ENCODE data around the gene IL34.
"Not testable (repeated sequence)": the region's sequence is repeated elsewhere in the genome, so short reads cannot be mapped to it uniquely, and the experiment has no call there.

IL34 gene

GRCh38 chr16:70611785-70612303 lies 34.5 kb upstream of the IL34 start:
- no peak for DNase-seq (ENCODE audit: low read depth, low spot score)
- in situ Hi-C loops (cut with HindIII; ENCODE audit: low sequenced_read_pairs) = no loop called here
- H3K4me3 ChIP-seq (ENCODE audit: low read depth, low read length) = no peak overlapping the region
- no peak for TF ChIP-seq CTCF (IDR thresholded peaks at IDR 0.05; ENCODE audit: low read depth, low read length)

GRCh38 chr16:70612931-70613330 lies 33.4 kb upstream of the IL34 start:
- DNase-seq (ENCODE audit: low read depth, low spot score) = no peak
- TF ChIP-seq CTCF (IDR thresholded peaks at IDR 0.05; ENCODE audit: low read depth, low read length) = no peak
- H3K4me3 ChIP-seq (ENCODE audit: low read depth, low read length) = no peak overlapping the region
- in situ Hi-C loops (cut with HindIII; ENCODE audit: low sequenced_read_pairs) = no loop called here

GRCh38 chr16:70614208-70614951 lies 32.0 kb upstream of the IL34 start:
- no peak for DNase-seq (ENCODE audit: low read depth, low spot score)
- TF ChIP-seq CTCF (IDR thresholded peaks at IDR 0.05; ENCODE audit: low read depth, low read length) = no peak
- no peak overlapping the region for H3K4me3 ChIP-seq (ENCODE audit: low read depth, low read length)
- in situ Hi-C loops (cut with HindIII; ENCODE audit: low sequenced_read_pairs) = no loop called here

- no peak overlapping the region for H3K4me3 ChIP-seq (ENCODE audit: low read depth, low read length)
- in situ Hi-C loops (cut with HindIII; ENCODE audit: low sequenced_read_pairs) = no loop called here
- no peak for DNase-seq (ENCODE audit: low read depth, low spot score)
- no peak for TF ChIP-seq CTCF (IDR thresholded peaks at IDR 0.05; ENCODE audit: low read depth, low read length)
These were observed 30.4 kb upstream of the IL34 start for GRCh38 chr16:70615945-70616344.

- H3K4me3 ChIP-seq (ENCODE audit: low read depth, low read length); DNase-seq (ENCODE audit: low read depth, low spot score); in situ Hi-C loops (cut with HindIII; ENCODE audit: low sequenced_read_pairs): not testable (repeated sequence)
These were observed 24.5 kb upstream of the IL34 start for GRCh38 chr16:70621864-70622263.

- in situ Hi-C loops (cut with HindIII; ENCODE audit: low sequenced_read_pairs) = no loop called here
- TF ChIP-seq CTCF (IDR thresholded peaks at IDR 0.05; ENCODE audit: low read depth, low read length) = no peak
- DNase-seq (ENCODE audit: low read depth, low spot score) = no peak
- H3K4me3 ChIP-seq (ENCODE audit: low read depth, low read length) = no peak overlapping the region
These were observed 18.7 kb upstream of the IL34 start for GRCh38 chr16:70627696-70628095.

GRCh38 chr16:70630960-70631745 lies 15.2 kb upstream of the IL34 start:
- in situ Hi-C loops (cut with HindIII; ENCODE audit: low sequenced_read_pairs) = no loop called here
- peak; percentile 5 for DNase-seq (ENCODE audit: low read depth, low spot score)
- TF ChIP-seq CTCF (IDR thresholded peaks at IDR 0.05; ENCODE audit: low read depth, low read length) = no peak
- H3K4me3 ChIP-seq (ENCODE audit: low read depth, low read length) = no peak overlapping the region
